GM23248 (cell line): ENCODE measurements around the gene GLUL. TPM values are rescaled to one million over a fixed set of nuclear protein-coding genes. Genes with fewer than 3 reads are reported as not detected.

Experiments used
- DNase-seq: peaks from one replicate; pipeline ENCODE4 v3.0.0-alpha.2; 2015
- H2AFZ ChIP-seq: fragments of 200-600 bp; sonication (generic); 2 replicates; pipeline ENCODE4 v1.6.1; 2016; ENCODE audit warnings: antibody characterized with exemption
- H3F3A ChIP-seq: fragments of 200-600 bp; sonication (generic); 2 replicates; pipeline ENCODE4 v1.6.1; 2016; ENCODE audit warnings: mild to moderate bottlenecking, antibody characterized with exemption, mixed run types; ENCODE audit not compliant: insufficient read depth
- H3K27ac ChIP-seq: fragments of 200-600 bp; sonication (generic); 2 replicates; pipeline ENCODE4 v1.5.1; 2016; ENCODE audit warnings: mild to moderate bottlenecking
- H3K27me3 ChIP-seq: fragments of 200-600 bp; sonication (generic); replicated peaks from 2 replicates; pipeline ENCODE4 v1.6.1; 2016; ENCODE audit warnings: mild to moderate bottlenecking; ENCODE audit not compliant: insufficient read depth
- H3K36me3 ChIP-seq: fragments of 200-600 bp; sonication (generic); 2 replicates; pipeline ENCODE4 v1.6.1; 2016; ENCODE audit warnings: low read depth, mild to moderate bottlenecking
- H3K4me1 ChIP-seq: fragments of 200-600 bp; sonication (generic); 2 replicates; pipeline ENCODE4 v1.6.1; 2016; ENCODE audit warnings: mild to moderate bottlenecking; ENCODE audit not compliant: insufficient read depth
- H3K4me2 ChIP-seq: fragments of 200-600 bp; sonication (generic); one replicate; pipeline ENCODE4 v1.6.1; 2016; ENCODE audit warnings: mild to moderate bottlenecking; ENCODE audit not compliant: unreplicated experiment
- H3K4me3 ChIP-seq: fragments of 200-600 bp; sonication (generic); 2 replicates; pipeline ENCODE4 v1.5.1; 2016; ENCODE audit warnings: mild to moderate bottlenecking
- H3K79me2 ChIP-seq: fragments of 200-600 bp; sonication (generic); 2 replicates; pipeline ENCODE4 v1.6.1; 2016; ENCODE audit warnings: mild to moderate bottlenecking; ENCODE audit not compliant: insufficient read depth
- H3K9ac ChIP-seq: fragments of 200-600 bp; sonication (generic); 2 replicates; pipeline ENCODE4 v1.6.1; 2016; ENCODE audit warnings: mild to moderate bottlenecking
- H3K9me2 ChIP-seq: fragments of 200-600 bp; sonication (generic); 2 replicates; pipeline ENCODE4 v1.6.1; 2016; ENCODE audit warnings: mixed run types, mild to moderate bottlenecking, moderate library complexity; ENCODE audit not compliant: insufficient read depth
- H3K9me3 ChIP-seq: fragments of 200-600 bp; sonication (generic); one replicate; pipeline ENCODE4 v1.6.1; 2017; ENCODE audit warnings: low read depth
- H4K20me1 ChIP-seq: fragments of 200-600 bp; sonication (generic); 2 replicates; pipeline ENCODE4 v1.6.0; 2016; ENCODE audit not compliant: insufficient read depth
- EZH2 ChIP-seq: fragments of 200-600 bp; sonication (generic); IDR thresholded peaks from 2 replicates; pipeline ENCODE4 v1.6.1; 2018; ENCODE audit warnings: antibody characterized with exemption, mild to moderate bottlenecking; ENCODE audit not compliant: insufficient read depth, poor library complexity, severe bottlenecking
- EZH2phosphoT487 ChIP-seq: fragments of 200-600 bp; sonication (generic); IDR thresholded peaks from 2 replicates; pipeline ENCODE4 v1.6.1; 2018; ENCODE audit warnings: antibody characterized with exemption, moderate library complexity, mild to moderate bottlenecking, low read depth; ENCODE audit not compliant: insufficient read depth
- WGBS, 2 experiments: methylation state at CpG; one replicate each; pipeline ENCODE4 v1.1.6; 2015 to 2017; ENCODE audit warnings: low lambda C conversion rate in 2 of 2, low coverage in 1 of 2; ENCODE audit errors: missing lambda C conversion rate in 2 of 2; 5-methylcytosine and 5-hydroxymethylcytosine counted together
- in situ Hi-C: fragments of 300-500 bp; cut with MboI; formaldehyde crosslinking; loops from 2 replicates; pipeline ENCODE4 v1.15.0; 2020
- polyA plus RNA-seq: library from polyadenylated mRNA; unstranded; fragments of >200 nt; fragmentation: Nextera tagmentation; extraction: Ambion mirVana; gene quantifications from 2 replicates; pipeline ENCODE4 v1.2.1, GENCODE V29; 2016
- total RNA-seq: library from RNA; depleted of rRNA; stranded (reverse); fragments of >200 nt; shearing (Covaris generic); gene quantifications from 2 replicates; pipeline ENCODE4 v1.2.3, GENCODE V29; 2014

Gene GLUL
- total and polyA plus RNA-seq, 2 experiments from 2014 or later: 119 to 160 TPM

- 70 to 72% methylated on average over 6 of the region's 6 CpGs for WGBS, 2 experiments
Measured at GRCh38 chr1:182413969-182414368, 22.4 kb upstream of the GLUL start.

GRCh38 chr1:182413486-182413885, 21.9 kb upstream of the GLUL start:
- Histone ChIP-seq H3K9me3 (no peaks in the 10 kb centered on the region), H3K27ac (no peak overlapping the region), H3F3A (no peaks in the 10 kb centered on the region), H3K27me3 (no peaks in the 10 kb centered on the region), H3K4me1 (no peaks in the 10 kb centered on the region), H3K9ac (no peak overlapping the region), H4K20me1 (no peaks in the 10 kb centered on the region), H3K9me2 (no peaks in the 10 kb centered on the region), H2AFZ (no peak overlapping the region), H3K4me2 (no peak overlapping the region), H3K79me2 (no peaks in the 10 kb centered on the region), H3K4me3 (no peak overlapping the region), H3K36me3 (no peaks in the 10 kb centered on the region)
- 43 to 46% methylated on average over 3 of the region's 3 CpGs for WGBS, 2 experiments
- TF ChIP-seq EZH2: no peak
- no peak for TF ChIP-seq EZH2phosphoT487
- in situ Hi-C loops: loop anchor here (25.0 kb wide), 1 partner anchor 926 kb away; the partner anchor contains the start of gene CACNA1E
- DNase-seq: no peak

More at GRCh38 chr1:182413969-182414368, 22.4 kb upstream of the GLUL start:
- in situ Hi-C loops: loop anchor here (25.0 kb wide), 1 partner anchor 927 kb away; the partner anchor contains the start of gene CACNA1E
- no peaks in the 10 kb centered on the region for H3K79me2 ChIP-seq
- TF ChIP-seq EZH2: no peak
- no peak for TF ChIP-seq EZH2phosphoT487
- no peaks in the 10 kb centered on the region for H4K20me1 ChIP-seq
- H3F3A ChIP-seq: no peaks in the 10 kb centered on the region
- H3K9me2 ChIP-seq: no peaks in the 10 kb centered on the region
- no peaks in the 10 kb centered on the region for H3K36me3 ChIP-seq
- H3K9ac ChIP-seq: no peak overlapping the region
- no peaks in the 10 kb centered on the region for H3K9me3 ChIP-seq
- H3K4me1 ChIP-seq: no peaks in the 10 kb centered on the region
- no peak overlapping the region for H2AFZ ChIP-seq
- H3K27ac ChIP-seq: no peak overlapping the region
- no peak overlapping the region for H3K4me2 ChIP-seq
- DNase-seq: no peak
- no peaks in the 10 kb centered on the region for H3K27me3 ChIP-seq
- H3K4me3 ChIP-seq: no peak overlapping the region

- Histone ChIP-seq H3K4me2 (no peak overlapping the region), H3K9me3 (no peaks in the 10 kb centered on the region), H3F3A (no peaks in the 10 kb centered on the region), H3K4me1 (no peaks in the 10 kb centered on the region), H3K9ac (no peak overlapping the region), H3K27ac (no peak overlapping the region), H3K79me2 (no peaks in the 10 kb centered on the region), H3K9me2 (no peaks in the 10 kb centered on the region), H3K27me3 (no peaks in the 10 kb centered on the region), H4K20me1 (no peaks in the 10 kb centered on the region), H3K4me3 (no peak overlapping the region), H3K36me3 (no peaks in the 10 kb centered on the region), H2AFZ (no peak overlapping the region)
- in situ Hi-C loops: loop anchor here (25.0 kb wide), 1 partner anchor 923 kb away; the partner anchor contains the start of gene CACNA1E
- TF ChIP-seq EZH2phosphoT487 (no peak), EZH2 (no peak)
- DNase-seq: no peak
- WGBS, 2 experiments: 13 to 17% methylated on average over 1 of the region's 1 CpG
Measured at GRCh38 chr1:182410620-182411273, 19.2 kb upstream of the GLUL start.

- no peak overlapping the region for H3K9ac ChIP-seq
Measured at GRCh38 chr1:182410138-182410537, 18.5 kb upstream of the GLUL start.

More at GRCh38 chr1:182410138-182410537, 18.5 kb upstream of the GLUL start:
- Histone ChIP-seq H3F3A (no peaks in the 10 kb centered on the region), H3K4me3 (no peak overlapping the region), H3K9me2 (no peaks in the 10 kb centered on the region), H2AFZ (no peak overlapping the region), H3K9me3 (no peaks in the 10 kb centered on the region), H3K4me2 (no peak overlapping the region), H3K36me3 (no peaks in the 10 kb centered on the region), H3K79me2 (no peaks in the 10 kb centered on the region), H4K20me1 (no peaks in the 10 kb centered on the region), H3K4me1 (no peaks in the 10 kb centered on the region), H3K27ac (no peak overlapping the region), H3K27me3 (no peaks in the 10 kb centered on the region)
- TF ChIP-seq EZH2: no peak
- TF ChIP-seq EZH2phosphoT487: no peak
- DNase-seq: no peak
- WGBS, 2 experiments: 58 to 70% methylated on average over 4 of the region's 4 CpGs
- in situ Hi-C loops: loop anchor here (25.0 kb wide), 1 partner anchor 923 kb away; the partner anchor contains the start of gene CACNA1E
